GM21825 (cell line): ENCODE measurements around the gene PPM1F.

Experiments used
- ATAC-seq: cut with Tn5 transposase; IDR thresholded peaks from one replicate; pipeline ENCODE4 v1.9.1; 2021; ENCODE audit warnings: mild to moderate bottlenecking, moderate library complexity; ENCODE audit not compliant: unreplicated experiment

The PPM1F gene

GRCh38 chr22:21977814-21978213, 25.2 kb upstream of the PPM1F start:
- ATAC-seq: no peak

- no peak for ATAC-seq
Observed at GRCh38 chr22:21975854-21976345, 23.3 kb upstream of the PPM1F start.

GRCh38 chr22:21975273-21975672, 22.6 kb upstream of the PPM1F start:
- ATAC-seq: no peak

DNA sequence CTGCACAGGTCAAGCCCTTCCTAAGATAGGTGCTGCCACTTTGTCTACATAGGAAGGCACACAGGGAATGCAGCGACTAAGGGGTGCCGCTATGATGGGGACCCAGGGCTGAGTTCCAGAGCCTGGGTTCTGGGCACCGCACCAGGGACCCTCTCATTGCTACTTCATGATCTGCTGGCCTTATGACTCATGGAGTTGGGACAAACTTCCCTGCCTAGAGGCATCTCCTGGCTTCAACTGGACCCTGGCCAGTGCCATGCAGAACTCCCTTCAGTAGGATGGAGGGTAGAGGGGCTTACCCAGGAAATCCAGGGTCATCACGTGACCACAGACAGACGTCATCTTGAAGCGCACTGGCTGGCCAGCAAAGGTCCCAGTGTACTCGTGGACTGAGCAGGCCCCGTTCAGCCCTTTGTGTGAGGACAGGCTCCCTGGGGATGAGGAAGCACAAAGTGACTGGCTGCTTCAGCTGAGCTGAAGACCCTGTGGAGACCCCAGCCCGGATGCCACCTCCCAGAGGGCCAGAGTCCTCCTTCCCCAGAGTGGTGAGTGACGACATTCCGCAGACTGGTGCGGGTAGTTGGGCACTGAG, 21.5 kb upstream of the PPM1F start:
- no peak for ATAC-seq

DNA sequence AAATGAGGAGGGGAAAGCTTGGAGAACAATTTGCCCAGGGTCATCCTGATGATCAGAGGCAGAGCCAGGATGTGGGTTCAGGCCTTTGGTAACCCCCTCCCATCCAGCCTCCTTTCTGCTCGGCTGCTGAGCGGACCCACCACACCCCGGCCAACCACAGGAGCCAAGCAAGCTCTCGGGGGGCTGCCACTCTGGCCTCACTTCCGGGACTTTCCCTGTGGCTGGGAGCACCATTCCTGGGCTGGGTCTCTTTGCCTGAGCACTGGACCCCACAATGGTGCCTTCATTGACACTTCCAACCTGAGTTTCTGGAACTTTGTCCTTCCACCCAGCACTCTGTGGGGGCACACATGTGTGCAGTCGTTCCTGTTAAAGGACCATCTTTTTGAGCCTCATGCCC, 20.2 kb upstream of the PPM1F start:
- no peak for ATAC-seq

DNA sequence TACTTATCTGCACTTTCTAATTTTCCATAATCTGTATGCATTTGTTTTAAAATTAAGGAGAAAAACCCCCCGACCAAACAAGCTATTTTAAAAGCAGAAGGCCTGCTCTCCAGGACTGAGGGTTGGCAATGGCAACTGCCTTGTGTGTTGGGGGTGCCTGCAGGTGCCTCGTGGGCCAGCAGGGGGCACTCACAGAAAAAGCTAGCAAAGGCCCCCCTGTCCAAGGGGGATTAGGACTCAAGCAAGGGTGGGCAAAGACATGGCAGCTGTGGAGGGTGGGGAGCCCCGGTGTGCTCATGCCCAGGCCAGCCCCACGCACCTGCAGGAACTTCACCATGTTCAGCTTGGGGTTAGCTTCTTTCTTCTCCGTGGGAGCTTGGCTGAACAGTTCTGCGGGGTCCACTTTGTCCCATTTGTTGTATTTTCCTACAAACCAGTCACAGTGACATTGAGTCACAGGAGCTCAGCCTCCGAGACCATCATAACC, 19.7 kb upstream of the PPM1F start:
- no peak for ATAC-seq

DNA sequence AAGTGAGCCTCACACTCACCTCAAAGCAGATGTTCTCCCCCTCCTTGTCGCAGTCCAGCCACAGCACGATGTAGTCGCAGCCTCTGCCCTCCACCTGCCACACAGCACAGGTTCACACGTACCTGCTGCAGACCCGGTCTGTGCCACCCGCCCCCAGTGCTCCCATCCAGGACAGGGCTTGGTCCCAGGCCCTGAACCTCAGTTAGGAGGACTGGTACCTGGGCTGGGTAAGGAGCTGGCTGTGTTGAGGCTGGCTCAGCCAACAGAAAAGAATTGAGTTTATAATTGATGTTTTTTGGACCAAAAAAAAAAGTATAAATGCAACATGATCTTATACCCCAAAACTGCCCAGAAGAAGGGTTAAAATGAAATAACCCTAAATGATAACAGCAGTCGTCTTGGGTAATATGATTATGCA, 19.2 kb upstream of the PPM1F start:
- ATAC-seq: no peak

- ATAC-seq: no peak
Observed at GRCh38 chr22:21970800-21971617, 18.4 kb upstream of the PPM1F start.

GRCh38 chr22:21970037-21970799, 17.6 kb upstream of the PPM1F start:
- no peak for ATAC-seq

DNA sequence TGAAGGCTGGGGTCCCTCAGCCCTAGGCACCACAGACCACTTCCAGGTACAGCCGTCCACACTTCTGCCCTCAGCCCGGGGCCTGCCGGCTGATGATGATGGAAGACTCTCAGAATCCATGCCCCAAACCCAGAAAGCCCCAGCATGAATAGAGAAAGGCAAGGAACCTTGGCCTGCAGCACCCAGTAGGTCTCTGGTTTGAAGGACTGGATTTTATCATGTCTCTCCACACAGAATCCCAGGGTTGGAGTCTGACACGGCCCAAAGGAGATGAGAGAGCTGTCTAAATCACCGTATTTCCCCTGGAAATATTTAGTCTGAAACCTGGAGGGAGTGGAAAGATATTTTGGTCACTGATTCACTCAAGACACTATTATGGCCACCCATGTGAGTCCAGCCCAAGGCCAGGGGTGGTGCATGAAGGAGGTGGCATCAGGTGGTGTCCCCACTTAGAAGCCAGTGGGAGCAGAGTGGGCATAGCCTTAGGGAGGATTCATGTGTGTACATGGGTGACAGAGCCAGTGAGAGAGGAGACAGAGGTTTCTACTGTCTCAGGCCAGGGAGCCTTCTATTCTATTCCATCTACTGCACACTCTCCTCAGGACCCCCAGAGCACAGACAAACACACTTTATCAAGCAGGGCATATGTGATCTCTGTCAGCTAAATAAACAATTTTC, 15.9 kb upstream of the PPM1F start:
- no peak for ATAC-seq

GRCh38 chr22:21967693-21968271, 15.1 kb upstream of the PPM1F start:
- ATAC-seq: no peak

- no peak for ATAC-seq
Observed at GRCh38 chr22:21966643-21967516, 14.2 kb upstream of the PPM1F start.

DNA sequence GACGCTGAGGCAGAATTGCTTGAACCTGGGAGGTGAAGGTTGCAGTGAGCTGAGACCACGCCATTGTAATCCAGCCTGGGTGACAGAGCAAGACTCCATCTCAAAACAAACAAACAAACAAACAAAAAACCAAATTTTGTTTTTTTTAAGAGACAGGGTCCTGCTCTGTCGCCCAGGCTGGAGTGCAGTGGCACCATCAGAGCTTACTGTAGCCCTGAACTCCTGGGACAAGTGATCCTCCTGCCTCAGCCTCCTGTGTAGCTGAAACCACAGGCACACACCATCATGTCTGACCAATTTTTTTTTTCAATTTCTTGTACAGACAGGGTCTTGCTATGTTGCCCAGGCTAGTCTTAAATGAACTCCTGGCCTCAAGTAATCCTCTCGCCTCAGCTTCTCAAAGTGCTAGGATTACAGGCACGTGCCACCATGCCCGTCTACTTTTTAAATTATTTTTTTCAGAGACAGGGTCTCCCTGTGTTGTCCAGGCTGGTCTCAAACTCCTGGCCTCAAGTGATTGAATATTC, 13.2 kb upstream of the PPM1F start:
- no peak for ATAC-seq

DNA sequence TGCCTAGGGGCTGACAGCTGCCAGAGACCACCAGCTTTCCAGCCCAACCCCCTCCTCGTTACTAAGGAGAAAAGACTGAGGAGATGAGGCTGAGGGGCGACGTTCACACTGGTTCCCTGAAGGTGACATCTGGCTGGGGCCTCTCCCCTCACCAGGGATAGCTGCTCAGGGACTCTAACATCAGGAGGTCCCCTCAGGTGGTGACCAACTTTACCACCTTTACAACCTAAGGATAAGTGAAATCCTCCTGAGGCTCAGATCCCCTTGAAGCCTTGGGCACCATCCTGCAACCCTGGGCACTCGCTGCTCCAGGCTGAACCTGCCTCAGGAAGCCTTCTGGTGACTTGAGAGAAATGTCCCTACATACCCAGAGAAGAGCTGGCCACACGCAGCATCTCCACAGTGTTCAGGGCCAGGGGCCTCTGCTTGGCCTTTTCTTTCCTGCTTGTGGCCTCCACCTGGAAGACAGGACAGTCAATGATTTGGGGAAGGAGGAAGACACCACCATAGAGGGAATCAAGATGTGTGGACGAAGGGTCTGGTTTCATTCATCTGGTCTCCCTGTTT, 12.4 kb upstream of the PPM1F start:
- ATAC-seq: no peak

DNA sequence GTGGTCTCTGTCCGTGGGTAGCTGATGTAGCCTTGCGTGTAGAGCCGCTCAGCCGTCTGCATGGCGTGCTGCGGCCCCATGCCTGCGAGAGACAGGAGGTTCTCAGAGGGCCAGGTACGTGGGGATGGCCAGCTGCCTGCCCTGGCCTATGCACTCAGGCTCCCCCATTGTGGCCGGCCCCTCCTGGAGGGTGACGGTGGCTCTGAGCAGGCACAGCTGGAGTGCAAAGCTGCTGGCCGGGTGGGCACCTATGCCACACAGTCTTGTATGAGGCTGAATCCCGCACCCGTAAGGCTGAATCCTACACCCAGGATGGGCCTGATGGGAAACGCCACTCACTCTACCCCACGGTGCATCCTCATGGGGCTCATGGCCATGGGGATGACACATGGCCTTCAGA, 11.6 kb upstream of the PPM1F start:
- ATAC-seq: no peak

- ATAC-seq: no peak
Observed at GRCh38 chr22:21963790-21964211, 11.2 kb upstream of the PPM1F start.

- no peak for ATAC-seq
Observed at GRCh38 chr22:21963286-21963685, 10.6 kb upstream of the PPM1F start.

DNA sequence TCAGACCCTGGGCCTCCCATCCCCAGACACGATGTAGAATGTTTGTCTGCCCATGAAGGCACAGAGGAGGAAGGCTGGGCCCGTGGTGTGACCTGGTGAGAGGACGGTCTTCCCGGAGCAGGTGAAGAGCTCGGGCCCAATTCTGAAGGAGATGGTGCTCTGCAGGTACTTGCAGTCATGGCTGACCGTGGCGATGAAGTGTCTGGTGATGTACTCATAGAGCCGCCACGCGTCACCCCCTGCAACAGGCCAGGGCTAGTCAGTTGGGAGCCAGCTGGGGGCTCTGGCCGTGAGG, 10.0 kb upstream of the PPM1F start:
- ATAC-seq: no peak
